NCI-H774 (cell line): Measurements from ENCODE around the gene ZNF667.
A peak's percentile ranks its signal among the peaks of the same experiment; 100 is the strongest.

ENCODE experiments used
- DNase-seq: peaks from one replicate; lab custom pipeline; 2025; lab: John Stamatoyannopoulos, UW

Gene ZNF667

DNA sequence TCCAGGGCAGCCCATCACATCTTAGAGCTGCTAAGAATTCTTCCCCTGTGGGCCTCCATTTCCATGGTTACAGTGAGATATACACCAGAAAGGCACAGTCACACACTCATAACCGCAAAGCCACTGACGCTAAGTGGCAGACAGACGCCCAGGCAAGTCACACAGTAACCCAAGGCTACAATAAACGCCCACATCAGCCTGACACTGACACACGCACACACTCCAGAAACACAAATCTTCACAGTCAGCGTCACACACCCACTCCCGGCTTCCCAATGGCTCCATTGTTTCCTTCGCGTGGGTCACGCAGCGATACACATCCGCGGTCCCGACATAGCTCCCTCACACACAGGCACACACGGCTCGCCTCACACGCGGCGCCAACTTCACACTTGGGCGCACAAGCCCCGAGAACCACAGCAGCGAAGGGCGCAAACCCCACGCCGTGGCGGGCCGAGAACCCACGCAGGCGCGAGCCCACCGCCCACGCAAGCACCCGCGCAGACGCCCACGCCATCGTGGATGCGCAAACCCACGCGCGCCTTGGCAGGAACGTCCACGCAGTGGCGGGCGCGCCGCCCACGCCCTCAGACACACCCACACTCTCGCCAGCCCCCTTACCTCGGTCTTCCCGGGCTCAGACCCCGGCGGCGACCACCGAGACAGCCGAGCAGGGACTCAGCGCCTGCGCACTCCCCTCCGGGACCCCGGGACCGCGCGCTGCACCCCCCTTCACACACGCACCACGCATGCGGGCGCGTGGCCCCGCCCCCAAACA, at the start of gene ZNF667:
Gene ZNF667, minus strand, starts transcription at position 695 of the 778 bp plus-strand sequence. CDS start 14,975 bp downstream, outside the sequence.
- no peak for DNase-seq

DNA sequence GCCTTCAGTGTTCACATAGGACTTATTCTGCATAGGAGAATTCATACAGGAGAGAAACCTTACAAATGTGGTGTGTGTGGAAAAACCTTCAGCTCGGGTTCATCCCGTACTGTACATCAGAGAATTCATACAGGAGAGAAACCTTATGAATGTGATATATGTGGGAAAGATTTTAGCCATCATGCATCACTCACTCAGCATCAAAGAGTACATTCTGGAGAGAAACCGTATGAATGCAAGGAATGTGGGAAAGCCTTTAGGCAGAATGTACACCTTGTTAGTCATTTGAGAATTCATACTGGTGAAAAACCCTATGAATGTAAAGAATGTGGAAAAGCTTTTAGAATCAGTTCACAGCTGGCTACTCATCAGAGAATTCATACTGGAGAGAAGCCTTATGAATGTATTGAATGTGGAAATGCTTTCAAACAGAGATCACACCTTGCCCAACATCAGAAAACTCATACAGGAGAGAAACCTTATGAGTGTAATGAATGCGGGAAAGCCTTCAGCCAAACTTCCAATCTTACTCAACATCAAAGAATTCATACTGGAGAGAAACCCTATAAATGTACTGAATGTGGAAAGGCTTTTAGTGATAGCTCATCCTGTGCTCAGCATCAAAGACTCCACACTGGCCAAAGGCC, 48.2 kb upstream of the ZNF667 start:
- no peak for DNase-seq

DNA sequence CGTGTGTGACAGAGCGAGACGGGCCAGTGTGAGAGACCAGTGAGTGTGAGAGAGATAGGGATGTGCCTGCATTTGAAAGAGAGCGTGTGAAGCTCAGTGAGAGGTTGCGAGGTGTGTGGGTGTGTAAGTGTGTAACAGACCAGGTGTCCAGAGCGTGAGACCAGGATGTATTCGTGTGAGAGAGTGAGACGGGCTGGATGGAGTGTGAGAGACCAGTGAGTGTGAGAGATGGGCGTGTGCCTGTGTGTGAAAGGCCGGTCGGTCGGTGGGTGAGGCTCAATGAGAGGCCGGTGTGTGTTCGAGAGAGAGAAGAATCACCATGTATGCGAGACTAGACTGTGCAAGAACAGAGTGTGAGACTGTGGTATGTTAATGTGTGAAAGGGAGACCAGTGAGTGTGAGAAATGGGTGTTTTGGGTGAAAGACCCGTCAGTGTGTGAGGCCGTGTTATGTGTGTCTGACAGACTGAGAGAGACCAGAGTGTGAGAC, 31.2 kb upstream of the ZNF667 start:
- no peak for DNase-seq

DNA sequence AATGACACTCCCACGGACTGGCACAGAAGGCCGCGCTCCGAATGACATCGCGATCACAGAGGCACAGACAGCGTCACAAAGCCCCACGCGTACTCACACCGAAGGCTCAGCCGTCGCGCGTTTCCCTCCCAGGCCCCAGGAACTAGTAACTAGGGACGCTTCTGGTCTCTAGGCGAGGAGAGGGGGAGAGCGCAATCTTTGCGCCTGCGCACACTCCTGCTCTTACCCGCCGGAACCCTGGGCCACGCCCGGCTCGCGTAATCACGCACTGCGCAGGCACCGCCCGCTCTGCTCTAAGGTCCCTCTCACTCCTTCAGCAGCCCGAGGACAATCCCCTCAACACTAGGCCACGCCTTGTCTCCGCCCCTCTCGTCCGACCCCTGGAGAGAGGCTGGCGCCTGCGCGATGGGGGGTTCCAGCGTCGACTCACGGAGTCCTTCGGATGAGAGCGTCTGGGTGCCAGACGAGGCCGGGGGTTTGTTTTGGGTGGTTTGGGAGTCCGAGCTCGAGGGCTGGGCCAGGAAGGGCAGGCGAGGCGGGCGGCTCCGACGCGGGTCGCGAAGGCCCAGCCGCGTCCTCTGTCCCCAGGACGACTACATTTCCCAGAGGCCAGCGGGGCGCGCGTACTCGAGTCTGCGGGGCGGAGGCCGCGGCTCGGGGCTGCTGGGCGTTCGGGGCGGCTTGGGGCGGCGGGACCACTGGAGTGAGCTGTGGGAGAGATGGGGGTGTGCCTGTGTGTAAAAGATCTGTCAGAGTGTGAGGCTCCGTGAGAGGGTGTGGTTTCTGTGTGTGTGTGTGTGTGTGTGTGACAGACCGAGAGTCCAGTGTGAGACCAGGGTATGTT, 30.5 kb upstream of the ZNF667 start, which contains the start of gene ZNF471:
Gene ZNF471, plus strand, starts transcription at position 410 of the 844 bp plus-strand sequence. CDS start 3,717 bp downstream, outside the sequence.
- peak; percentile 22 for DNase-seq

DNA sequence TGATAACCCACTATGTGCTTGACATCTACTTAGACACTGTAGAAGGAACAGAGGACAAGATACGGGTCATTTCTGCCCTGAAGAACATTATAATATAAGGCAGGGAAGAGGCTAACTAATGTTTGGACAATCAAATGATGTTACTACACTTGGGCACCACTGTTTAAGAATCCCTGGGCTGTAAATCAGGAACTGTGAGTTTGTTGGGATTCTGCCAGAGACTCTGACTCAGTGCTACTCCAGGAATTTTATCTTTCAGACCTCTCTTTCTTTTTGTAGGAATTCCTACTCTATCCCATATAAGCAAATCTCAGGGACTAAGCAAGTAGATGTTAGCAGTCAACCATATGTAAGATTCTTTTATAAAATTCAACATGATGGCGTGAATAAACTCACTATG, 27.4 kb upstream of the ZNF667 start:
- no peak for DNase-seq

DNA sequence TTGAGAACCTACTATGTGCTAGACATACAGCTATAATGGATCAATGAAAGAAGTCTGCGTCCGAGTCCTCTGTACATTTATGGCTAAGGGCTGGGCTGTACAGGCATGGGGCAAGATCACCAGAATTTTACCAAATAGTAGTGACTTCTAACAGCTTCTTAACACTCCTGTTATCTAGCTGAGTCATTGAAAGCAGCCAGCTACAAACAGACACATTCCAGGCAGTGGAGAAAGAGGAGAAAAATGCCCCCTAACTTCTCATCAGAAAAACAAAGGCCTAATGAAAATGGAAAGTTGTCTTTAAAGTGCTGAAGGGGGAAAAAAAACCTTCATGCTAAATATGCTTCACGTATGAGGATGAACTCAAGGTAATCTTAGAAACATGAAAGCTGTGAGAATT, 14.3 kb upstream of the ZNF667 start:
- DNase-seq: no peak

DNA sequence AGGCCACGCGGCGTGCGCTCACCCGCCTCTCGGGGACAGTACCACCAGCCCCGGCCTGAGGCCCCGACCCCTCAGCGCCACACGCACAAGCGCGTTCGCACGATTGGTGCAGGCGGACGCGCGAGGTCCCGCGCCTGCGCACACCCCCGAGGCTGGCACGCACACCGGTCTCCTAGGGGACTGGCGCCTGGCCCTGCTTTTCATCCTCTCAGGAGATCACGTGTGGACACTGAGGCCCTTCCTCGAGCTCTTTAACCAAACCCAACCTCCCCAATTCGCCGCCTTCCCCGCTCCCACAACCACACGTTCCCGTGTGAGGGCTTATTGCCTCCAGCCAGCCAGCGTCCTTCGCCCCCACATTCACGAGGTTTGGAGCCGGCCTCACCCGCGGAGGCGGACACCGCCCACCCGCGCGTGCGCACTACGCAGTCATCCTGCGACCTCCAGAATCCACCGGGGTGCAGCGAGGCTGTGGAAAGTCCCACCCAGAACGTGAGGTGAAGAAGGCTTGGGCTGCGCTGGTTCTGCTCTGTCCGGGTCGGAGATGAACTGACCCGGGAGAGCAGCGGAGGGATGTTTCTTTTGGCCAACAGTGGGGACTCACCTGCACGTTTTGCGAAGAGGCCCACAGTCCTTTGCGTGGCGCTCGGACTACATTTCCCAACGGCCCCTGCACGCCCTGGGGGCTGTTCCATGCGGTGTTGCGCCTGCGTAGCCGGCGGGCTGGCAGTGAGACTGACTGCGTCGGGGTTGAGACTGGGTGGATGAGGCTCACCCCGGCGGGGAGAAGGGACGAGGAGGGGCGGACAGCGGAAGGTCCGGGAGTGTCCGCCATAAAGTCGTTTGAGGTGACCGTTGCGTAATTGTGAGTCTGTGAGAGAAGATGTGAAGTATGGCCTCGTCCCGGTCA, 539 bp upstream of the ZNF667 start:
- peak; percentile 73 for DNase-seq

DNA sequence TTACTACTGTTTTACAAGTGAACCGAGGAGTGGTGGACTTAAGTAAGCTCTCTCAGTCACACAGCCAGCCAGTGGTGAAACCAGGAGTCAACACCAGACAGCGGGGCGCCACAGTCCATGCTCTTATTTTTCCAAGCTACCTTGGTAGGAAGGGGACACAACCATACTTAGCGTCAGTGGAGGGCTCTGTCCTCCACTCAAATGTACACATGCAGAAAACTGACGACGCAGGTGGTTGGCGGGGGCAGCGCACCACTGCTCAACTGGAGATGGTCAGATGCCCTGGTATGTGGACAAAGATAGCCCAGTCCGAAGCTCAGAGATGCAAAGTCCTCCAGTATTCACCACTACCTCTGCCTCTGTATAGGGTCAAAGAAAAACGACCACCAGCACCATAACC, 1.1 kb downstream of the ZNF667 start:
- DNase-seq: no peak

DNA sequence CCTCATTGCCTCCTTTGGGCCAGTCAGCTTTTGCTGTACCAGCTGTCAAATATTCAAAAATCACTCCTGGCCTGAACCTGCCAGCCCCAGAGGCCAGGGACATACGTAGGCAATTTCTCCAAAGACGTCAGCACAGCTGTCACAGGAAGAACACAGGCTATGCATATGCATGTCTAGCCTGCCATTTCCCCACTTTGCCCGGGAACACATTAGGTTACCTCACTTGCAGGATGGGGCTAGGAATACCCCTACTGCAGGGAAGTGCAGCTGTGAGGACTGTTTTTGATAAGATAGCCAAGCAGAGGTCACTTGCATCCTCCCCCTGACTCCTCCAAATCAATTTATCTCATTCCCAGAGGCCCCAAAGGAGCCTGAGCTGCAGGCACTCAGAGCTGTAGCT, 2.8 kb downstream of the ZNF667 start:
- DNase-seq: no peak

DNA sequence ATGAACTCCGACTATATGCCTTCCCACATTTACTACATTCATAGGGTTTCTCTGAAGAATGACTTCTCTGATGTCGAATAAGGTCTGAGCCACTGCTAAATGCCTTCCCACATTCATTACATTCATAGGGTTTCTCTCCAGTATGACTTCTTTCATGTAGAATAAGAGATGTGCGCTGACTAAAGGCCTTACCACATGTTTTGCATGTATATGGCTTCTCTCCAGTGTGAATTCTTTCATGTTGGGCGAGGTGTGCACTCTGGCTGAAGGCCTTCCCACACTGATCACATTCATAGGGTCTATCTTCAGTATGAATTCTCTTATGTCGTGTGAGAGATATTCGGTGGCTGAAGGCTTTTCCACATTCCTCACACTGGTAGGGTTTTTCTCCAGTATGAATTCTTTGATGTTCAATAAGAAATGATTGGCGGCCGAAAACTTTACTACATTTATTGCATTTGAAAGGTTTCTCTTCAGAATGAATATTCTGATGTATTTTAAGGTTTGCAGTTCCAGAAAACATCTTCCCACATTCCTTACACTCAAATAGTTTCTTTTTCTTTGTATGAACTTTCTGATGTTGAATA, 35.8 kb downstream of the ZNF667 start:
- no peak for DNase-seq

DNA sequence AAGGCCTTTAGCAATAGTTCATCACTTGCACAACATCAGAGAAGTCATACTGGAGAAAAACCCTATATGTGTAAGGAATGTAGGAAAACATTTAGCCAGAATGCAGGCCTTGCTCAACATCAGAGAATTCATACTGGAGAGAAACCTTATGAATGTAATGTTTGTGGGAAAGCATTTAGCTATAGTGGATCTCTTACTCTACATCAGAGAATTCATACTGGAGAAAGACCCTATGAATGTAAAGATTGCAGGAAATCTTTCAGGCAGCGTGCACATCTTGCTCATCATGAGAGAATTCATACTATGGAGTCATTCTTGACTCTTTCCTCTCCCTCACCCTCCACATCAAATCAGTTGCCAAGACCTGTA, 53.2 kb downstream of the ZNF667 start:
- DNase-seq: no peak

DNA sequence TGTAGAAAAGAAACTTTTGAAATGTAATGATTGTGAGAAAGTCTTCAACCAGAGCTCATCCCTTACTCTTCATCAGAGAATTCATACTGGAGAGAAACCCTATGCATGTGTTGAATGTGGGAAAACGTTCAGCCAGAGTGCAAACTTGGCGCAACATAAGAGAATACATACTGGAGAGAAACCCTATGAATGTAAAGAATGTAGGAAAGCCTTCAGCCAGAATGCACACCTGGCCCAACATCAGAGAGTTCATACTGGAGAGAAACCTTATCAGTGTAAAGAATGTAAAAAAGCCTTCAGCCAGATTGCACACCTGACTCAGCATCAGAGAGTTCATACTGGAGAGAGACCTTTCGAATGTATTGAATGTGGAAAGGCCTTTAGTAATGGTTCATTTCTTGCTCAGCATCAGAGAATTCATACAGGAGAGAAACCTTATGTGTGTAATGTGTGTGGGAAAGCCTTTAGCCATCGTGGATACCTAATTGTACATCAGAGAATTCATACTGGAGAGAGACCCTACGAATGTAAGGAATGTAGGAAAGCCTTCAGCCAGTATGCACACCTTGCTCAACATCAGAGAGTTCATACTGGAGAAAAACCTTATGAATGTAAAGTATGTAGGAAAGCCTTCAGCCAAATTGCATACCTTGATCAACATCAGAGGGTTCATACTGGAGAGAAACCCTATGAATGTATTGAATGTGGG, 53.7 kb downstream of the ZNF667 start:
- no peak for DNase-seq

DNA sequence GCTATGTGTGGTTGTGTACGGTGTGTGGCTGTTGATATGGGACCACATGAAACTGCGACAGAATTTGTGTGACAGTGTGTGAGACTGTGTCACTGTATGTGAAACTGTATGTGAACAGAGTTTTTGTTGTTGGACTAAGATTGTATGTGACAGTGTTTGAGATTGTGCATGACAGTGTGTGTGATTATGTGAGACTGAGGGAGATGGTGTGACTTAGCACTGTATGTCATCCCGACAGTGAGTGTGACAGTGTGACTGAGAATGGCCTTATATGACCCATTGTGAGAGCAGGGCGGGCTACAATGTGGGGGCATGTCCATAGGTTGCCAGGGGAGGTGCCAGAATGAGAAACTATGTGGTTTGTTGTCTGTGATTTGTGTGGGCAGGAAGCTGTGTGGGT, 72.1 kb downstream of the ZNF667 start:
- no peak for DNase-seq

DNA sequence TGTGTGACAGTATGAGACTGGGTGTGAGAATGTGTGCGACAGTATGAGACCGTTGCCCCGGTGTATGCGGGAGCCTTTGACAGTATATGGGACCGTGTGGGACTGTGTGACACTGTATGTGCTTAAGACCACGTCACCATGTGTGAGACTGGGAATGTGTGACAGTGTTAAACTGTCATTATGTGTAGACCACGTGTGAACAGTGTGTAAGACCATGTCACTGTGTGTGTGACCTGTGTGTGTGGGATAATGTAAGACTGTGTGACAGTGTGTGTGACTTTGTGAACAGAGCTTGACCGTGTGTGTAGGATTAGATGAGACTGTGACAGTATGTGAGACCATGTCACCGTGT, 72.5 kb downstream of the ZNF667 start:
- DNase-seq: no peak

DNA sequence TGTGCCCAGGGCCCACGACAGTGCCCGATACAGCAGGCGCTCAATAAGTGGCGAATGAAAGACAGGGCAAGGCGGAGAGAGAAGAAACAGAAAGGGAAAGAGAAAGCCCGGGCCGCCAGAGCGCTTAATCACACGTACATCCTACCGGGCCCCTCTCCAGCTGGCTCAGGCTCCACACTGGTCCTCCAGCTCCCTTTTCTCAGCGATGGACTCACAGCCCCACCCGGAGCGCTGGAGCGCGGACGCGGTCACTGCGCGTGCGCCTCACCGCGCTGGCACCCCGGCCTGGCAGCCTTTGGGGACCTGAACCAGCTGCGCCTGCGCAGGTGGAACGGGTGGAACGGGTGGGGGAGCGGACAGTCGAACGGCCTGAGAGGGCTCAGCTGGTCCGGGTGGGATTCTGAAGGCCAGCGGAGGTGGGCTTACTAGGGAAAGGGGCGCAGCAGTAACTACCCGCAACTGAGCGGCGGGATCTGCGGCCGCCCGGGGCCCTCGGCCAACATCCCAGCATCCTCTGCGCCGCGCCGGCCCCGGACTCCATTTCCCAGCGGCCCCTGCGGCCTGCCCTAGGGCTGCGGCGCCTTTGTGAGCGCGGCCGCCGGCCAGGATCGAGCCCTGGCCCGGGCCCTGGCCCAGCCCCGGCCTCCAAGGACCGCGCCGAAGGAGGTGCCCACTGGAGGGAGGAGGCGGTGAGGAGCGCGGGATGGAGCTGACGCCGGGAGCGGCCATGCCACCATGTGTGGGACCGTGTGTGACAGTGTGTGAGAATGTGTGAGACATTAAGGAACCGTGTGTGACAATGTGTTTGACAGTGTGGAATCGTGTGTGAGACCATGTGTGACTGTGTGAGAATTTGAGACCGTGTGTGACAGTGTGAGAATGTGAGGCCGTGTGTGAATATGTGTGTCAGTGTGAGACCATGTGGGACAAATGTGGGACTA, 73.1 kb downstream of the ZNF667 start, which contains the start of gene ZNF583:
Gene ZNF583, plus strand, starts transcription at position 569 of the 941 bp plus-strand sequence. CDS start 2,783 bp downstream, outside the sequence.
- DNase-seq: peak; percentile 90

DNA sequence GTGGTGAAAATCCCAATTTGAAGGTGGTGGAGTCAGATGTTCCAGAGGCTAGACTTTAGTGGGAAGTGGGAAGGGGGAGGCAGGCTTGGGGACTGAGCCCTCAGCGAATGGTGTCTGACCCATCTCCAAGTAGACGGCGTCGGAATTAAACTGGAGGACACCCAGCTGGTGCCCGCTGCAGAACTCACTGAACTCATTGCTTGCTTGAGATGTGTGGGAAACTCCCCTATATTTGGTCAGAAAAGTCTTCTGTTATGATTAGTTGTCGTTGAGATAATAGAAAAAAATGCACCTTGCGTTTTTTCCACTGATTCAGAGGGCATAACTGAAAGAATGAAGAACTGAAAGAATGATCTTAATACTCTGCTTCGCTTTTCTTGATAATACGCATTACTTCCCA, 73.9 kb downstream of the ZNF667 start:
- no peak for DNase-seq

DNA sequence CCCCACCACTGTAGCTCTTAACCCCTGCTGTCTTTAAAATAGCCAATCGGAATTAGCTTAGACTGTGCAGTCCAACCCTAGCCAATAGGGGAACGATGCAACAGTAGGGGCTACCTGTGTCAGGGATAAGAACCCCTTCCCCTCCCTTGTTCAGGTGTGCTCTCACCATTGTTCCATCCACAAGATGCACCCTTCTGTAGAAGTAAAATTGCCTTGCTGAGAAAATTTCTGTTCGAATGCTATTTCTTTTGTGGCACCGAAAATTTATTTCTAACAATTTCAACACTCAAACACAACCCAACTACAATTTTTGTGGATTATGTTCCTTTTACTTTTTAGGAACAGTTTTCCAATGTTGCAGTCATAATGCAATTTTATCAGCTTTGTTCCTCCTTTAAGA, 76.7 kb downstream of the ZNF667 start:
- no peak for DNase-seq

DNA sequence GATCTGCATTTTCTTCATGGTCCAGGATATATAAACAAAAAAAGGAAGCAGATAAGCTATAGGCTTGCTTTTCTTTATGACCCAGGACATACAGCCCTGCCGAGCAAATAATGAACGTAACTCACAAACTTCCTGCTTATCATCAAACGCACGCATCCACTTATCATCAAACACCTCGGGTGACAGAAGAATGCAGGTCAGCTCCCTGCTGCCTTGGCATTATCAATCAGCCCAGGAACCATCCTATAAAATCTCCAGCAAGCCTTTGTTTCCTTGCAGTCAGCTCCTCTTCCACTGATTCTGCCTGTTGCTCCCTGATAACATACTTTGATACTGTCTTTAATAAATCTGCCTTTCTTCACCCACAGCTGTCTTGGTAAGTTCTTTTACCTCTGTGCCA, 78.3 kb downstream of the ZNF667 start:
- DNase-seq: no peak
